Measurements from ENCODE around the gene ABCA1.

DNA sequence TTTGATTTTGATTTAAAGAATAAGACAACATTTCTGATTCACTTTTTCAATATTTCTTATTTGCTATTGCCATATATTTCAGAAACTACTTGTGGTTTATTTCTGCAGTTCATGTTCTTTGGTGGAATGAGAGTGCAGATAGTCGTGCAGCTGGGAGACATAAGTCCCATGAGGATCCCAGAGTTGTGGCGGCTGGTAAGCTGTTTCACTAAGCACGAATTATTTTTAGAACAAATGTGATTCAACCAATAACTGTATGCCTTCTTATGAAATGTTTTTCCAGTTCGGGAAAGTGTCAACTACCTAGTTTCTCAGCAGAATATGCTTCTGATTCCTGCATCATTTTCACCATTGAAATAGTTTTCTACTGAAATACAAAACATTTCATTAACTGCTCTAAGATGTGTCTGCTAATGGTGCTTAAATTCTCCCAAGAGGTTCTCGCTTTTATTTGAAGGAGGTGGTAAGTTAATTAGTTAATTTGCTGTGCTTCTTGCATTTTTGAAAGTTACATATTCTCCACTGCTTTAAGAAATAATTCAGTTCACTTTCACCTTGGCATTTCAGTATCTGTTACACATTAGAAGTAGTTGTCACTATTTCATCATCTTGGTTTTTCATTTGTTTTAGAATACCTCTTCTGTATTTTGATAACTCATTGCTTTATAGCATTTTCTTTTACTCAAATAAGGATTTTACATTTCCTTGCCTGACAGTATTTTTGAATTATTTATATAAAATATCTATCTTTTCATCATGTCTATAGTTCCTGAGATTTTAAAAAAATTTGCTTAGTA lies 155.0 kb downstream of the ABCA1 start:
- TF ChIP-seq, protein P1, sequence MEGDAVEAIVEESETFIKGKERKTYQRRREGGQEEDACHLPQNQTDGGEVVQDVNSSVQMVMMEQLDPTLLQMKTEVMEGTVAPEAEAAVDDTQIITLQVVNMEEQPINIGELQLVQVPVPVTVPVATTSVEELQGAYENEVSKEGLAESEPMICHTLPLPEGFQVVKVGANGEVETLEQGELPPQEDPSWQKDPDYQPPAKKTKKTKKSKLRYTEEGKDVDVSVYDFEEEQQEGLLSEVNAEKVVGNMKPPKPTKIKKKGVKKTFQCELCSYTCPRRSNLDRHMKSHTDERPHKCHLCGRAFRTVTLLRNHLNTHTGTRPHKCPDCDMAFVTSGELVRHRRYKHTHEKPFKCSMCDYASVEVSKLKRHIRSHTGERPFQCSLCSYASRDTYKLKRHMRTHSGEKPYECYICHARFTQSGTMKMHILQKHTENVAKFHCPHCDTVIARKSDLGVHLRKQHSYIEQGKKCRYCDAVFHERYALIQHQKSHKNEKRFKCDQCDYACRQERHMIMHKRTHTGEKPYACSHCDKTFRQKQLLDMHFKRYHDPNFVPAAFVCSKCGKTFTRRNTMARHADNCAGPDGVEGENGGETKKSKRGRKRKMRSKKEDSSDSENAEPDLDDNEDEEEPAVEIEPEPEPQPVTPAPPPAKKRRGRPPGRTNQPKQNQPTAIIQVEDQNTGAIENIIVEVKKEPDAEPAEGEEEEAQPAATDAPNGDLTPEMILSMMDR (IDR thresholded peaks at IDR 0.05; ENCODE audit: insufficient read depth, low read length, poor library complexity, severe bottlenecking): no peak
- TF ChIP-seq EZH2phosphoT487 (conservative IDR thresholded peaks at IDR 0.05; ENCODE audit: low read length): no peak

Measured in SU-DHL-6 (cell line).